Prostate gland (tissue), 2 donors: ENCODE data around the gene CSF2.

ENCODE experiments used
- CTCF ChIP-seq, 4 experiments: fragments of 200-600 bp in 2 of 4; fragments of 450-650 bp in 2 of 4; sonication (generic) in 2 of 4; IDR thresholded peaks; 1 replicate in 3 of 4; 2 replicates in 1 of 4; pipeline ENCODE4 v1.5.1; 2016 to 2019; ENCODE audit warnings: antibody characterized with exemption in 4 of 4, mild to moderate bottlenecking in 2 of 4, moderate library complexity in 2 of 4
- POLR2A ChIP-seq: fragments of 450-650 bp; IDR thresholded peaks from one replicate; pipeline ENCODE4 v1.6.1; 2016; ENCODE audit warnings: antibody characterized with exemption, mild to moderate bottlenecking

DNA sequence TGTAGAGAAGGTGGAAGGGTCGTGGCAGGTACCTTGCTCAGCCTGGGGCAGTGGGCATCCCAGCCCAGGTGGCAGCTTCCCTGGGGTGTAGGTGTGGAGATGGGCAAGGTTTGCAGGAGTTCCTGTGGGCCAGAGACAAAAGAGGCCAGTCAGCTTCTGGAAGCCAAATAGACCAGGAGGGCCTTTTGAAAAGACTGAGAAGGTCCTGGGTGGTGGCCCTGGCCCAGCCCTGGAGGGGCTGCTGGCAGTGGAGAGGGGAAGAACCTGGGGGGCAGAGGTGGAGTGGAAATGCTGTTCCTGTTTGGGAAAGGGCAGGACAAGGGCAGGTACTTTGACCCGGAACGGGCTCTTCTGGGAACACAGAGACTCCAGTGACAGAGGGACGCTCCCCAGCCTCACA lies 20.1 kb upstream of the CSF2 start:
- TF ChIP-seq CTCF (IDR thresholded peaks at IDR 0.05) (no peak), POLR2A (no peak)
